Keratinocyte (primary cell): ENCODE data around the gene CFAP206.

Source experiments
- CTCF ChIP-seq, 3 experiments: IDR thresholded peaks in 1 of 3; conservative IDR thresholded peaks in 1 of 3; optimal IDR thresholded peaks in 1 of 3; 2 replicates in 2 of 3; 3 replicates in 1 of 3; pipeline versions ENCODE3 to v1.5.1; 2011; ENCODE audit warnings: low read length in 3 of 3, mild to moderate bottlenecking in 3 of 3, moderate library complexity in 2 of 3, control low read depth in 1 of 3, inconsistent platforms in 1 of 3; ENCODE audit not compliant: insufficient read depth in 2 of 3; ENCODE audit errors: extremely low read depth in 1 of 3
- EZH2 ChIP-seq: IDR thresholded peaks from one replicate; pipeline ENCODE4 v1.6.1; 2012; ENCODE audit warnings: inconsistent platforms, mild to moderate bottlenecking, low read length, moderate library complexity

DNA sequence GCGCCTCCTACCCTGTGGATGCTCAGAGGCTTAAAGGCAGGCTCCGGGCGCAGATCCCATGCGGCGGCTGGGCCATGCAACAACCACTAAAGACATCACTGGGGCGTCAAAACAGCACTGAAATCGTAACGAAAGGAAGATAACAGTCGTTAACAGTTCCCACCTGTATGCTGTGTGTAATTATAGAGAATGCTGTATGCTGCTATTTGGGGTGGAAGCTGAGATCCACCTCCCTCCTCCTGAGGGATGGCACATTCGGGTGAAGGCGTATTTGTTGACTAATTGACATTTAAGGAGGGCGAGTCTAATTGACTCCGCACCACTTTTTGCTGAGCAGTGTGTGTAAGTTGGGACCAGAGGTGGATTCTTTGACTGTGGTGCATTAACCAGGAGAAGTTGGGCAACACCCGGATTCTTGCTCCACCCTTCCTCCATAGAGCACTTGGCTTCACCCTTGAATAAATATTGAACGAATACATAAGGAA lies 65.7 kb downstream of the CFAP206 start:
- TF ChIP-seq CTCF (optimal IDR thresholded peaks at IDR 0.05 in 1 of 3, IDR thresholded peaks at IDR 0.05 in 1 of 3, conservative IDR thresholded peaks at IDR 0.05 in 1 of 3; ENCODE audit: extremely low read depth in 1 of 3, insufficient read depth in 2 of 3, low read length in 3 of 3) (no peak), EZH2 (no peak)
